Activated gamma-delta T cell treated with Interleukin-2 at 50 U/mL for 16 hours (primary cell): ENCODE data around the gene C4orf46.
"Not testable (repeated sequence)": the region's sequence is repeated elsewhere in the genome, so short reads cannot be mapped to it uniquely, and the experiment has no call there.

Experiments
- DNase-seq: peaks from one replicate; pipeline ENCODE4 v3.0.0-alpha.2; 2020

The C4orf46 gene

DNA sequence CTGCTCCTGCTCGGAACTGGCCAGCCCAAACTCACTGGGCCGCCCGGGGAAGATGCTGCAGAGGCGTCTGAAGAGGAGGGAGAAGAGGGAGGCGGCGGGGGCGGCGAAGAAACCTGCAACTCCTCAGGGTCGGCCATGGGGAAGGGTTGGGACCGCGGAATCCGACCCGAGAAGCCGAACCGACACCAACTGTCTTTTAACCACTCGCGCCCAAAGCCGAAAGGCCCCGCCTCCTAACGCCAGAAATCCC is at the start of gene C4orf46:
Gene C4orf46, minus strand, starts transcription at position 223 of the 250 bp plus-strand sequence. Its CDS starts 86 bp downstream, at position 137.
- DNase-seq: no peak

DNA sequence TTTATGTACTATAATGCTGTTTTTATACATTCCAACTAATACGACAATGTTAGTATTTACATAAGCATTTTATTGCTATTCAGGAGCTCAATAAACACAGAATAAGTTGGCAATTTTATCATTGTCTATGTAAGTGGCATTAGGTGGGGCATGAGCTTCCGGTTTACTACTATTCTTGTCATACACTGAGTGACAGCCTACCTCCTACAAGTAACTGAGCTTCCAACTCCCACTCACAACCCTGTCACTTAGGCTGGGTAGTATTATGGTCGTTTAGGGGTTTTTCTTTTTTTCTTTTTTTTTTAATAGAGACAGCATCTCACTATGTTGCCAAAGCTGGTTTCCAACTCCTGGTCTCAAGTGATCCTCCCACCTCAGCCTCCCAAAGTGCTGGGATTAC is 44.1 kb upstream of the C4orf46 start:
- DNase-seq: no peak

DNA sequence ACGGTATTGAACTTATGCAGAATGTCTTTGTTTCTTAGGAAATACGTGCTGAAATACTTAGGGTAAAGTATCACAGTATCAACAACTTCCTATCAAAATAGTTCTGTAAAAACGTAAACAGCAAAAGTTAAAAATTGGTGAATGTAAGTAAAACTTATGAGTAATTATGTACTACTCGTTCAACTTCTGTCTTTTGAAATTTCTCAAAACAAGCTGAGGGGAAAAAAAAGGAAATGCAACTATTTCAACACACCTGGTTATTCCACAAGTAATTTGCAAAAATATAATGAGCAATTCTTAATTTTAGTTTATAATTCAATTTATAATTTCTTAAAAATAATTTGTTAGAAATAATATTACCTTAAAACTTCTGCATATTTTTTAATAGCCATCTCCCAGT is 43.2 kb upstream of the C4orf46 start:
- DNase-seq: no peak

GRCh38 chr4:158712622-158713021 is 40.9 kb upstream of the C4orf46 start:
- not testable (repeated sequence) for DNase-seq

DNA sequence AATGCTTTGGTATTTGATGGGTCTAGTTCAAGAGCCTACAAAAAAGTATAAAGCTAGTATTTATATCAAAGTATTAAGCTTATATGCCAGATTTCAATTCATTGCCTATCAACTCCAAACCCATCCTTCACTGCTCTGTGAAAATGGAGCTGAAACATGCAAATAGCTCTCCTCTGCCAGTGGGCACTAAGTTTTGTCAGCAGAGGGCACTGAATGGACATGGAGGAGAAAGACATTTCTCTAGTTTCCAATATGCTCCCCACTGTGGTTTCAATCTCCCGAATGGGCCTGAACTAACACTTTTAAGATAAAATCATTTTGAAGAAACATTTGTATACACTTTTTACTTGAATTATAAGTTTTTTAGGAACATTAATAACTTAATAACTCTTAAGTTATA is 39.1 kb upstream of the C4orf46 start:
- DNase-seq: no peak

- no peak for DNase-seq
These were observed 32.6 kb upstream of the C4orf46 start for GRCh38 chr4:158704274-158704673.

GRCh38 chr4:158688813-158689212 is 17.1 kb upstream of the C4orf46 start:
- DNase-seq: no peak

DNA sequence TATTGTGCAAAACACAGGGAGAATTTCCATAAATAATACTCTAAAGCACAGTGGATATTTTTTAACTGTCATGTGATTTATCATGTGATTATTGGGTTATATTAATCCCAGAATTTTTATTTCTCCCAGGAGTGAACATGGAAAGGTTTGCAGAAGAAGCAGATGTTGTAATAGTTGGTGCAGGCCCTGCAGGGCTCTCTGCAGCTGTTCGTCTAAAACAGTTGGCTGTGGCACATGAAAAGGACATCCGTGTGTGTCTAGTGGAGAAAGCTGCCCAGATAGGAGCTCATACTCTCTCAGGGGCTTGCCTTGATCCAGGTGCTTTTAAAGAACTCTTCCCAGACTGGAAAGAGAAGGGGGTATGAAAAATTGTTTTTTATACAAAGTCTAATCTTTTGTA is 10.4 kb upstream of the C4orf46 start:
- DNase-seq: no peak

DNA sequence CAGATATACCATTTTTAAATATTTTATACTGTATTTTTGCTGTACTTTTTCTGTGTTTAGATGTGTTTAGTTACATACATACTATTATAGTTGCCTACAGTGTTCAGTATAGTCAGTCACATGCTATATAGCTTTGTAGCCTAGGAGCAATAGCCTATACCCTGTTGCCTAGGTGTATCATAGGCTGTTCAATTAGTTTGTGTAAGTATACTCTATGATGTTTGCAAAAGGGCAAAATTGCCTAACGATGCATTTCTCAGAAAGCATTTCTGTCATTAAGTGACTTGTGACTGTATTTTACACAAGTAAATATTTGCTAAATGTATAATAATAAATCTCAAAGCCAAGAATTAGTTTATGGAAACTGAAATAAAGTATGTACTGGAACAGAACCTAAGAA is 9.9 kb upstream of the C4orf46 start:
- DNase-seq: no peak

- DNase-seq: no peak
These were observed 7.1 kb upstream of the C4orf46 start for GRCh38 chr4:158678767-158679166.

DNA sequence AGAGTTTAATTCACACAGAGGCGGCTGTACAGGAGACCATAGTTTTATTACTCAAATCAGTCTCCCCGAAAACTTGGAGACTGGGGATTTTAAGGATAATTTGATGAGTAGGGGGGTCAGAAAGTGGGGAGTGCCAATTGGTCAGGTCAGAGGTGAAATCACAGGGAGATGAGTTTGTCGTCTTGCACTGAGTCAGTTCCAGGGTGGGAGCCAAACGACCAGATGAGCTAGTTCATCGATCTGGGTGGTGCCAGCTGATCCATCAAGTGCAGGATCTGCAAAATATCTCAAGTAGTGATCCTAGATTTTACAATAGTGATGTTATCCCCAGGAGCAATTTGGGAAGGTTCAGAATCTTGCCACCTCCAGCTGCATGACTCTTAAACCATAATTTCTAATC is 4.4 kb upstream of the C4orf46 start:
- DNase-seq: no peak

DNA sequence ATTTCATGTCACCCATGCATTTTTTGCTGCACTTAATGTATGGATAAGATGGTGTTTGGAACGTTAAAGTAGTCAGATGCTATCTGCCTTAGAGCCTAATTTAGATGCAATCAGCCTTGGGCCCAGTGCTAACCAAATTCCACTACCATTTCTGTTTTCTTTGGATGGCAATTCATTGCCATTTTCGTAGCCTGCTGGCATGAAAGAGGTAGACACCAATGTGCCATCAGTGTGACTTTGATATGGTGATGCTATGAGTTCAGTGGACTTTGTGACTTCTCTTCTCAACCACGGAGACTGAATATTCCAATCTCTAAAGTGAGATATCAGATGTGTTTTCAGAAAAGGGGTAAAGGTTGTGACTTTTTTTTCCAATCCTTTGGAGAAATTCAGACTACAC is 1.9 kb upstream of the C4orf46 start:
- no peak for DNase-seq

DNA sequence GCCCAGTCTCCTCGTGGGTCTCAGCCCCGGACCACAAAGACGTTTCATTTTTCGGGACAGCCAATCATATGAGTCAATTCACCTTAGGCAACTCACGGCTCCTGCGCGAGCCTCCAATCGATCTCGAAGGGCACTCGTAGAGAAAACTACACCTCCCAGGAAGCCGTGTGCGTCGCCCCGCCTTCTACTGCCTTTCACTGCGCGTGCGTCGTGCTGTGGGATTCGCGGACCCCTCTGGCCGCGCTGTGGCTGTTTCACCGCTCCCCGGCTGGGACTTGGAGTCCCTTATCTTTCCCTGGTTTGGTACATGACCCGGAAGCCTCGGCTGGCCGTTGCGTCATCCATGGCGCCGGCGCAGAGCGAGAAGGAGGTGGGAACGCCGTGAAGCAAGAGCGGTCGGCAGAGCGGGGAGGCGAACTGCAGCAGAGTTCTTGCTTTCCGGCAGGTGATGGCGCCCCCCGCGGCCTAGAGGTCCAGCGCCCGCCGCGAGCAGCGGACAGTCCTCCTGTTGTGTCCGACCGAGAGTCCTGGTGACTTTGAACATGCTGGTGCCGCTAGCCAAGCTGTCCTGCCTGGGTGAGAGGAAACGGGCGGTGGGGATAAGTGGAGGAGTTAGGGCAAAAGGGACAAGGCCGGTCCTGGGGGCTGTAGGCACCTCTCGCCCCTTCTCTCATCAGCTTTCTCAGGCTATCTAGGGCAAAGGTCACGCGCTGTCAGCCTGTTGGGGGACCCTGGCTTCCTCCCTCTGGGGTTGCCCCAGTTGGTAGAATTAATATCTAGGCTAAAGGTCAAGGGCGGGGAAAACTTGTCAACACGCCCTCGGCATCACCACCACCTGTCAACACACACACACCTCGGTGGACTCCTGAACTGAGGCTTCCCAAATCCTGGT is 474 bp upstream of the C4orf46 start, which contains the start of gene ETFDH:
Gene ETFDH, plus strand, starts transcription at position 382 of the 892 bp plus-strand sequence. Its CDS starts 161 bp downstream, at position 543.
- DNase-seq: peak; percentile 98

DNA sequence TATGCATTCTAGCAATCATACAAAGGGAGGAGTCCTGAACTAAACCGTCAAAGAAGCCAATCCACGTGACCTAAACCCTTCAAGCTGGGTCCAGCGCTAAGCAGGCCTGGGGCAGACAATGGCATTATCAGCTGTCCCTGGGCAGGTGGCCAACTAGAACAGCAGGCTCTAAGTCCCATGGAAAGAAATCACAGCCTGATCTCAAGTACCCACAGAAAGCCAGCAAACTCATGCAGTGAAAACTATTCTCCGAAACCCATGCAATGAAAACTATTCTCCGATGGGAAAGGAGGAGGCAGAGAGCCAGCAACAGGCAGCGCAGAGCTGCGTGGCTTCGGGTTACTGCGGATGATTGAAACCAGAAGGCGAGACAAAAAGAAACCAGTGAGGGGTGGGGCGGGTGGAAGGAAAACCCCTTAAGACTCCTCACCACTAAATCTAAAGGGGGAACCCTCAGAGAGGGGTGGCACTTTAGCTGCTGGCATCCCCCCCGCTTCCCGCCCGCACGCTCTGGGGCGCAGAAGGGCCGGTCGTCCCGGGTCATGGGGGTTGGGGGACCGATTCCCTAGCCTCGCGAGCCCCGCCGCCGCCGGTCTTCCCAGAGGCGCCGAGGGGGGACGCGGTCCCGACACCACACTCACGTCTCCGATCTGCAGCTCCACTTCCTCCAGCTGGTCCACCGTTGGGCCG is 567 bp downstream of the C4orf46 start:
- DNase-seq: peak; percentile 31

GRCh38 chr4:158669310-158669709 is 2.4 kb downstream of the C4orf46 start:
- no peak for DNase-seq

GRCh38 chr4:158667651-158668198 is 4.0 kb downstream of the C4orf46 start:
- no peak for DNase-seq

- DNase-seq: no peak
These were observed 4.8 kb downstream of the C4orf46 start for GRCh38 chr4:158666892-158667291.

DNA sequence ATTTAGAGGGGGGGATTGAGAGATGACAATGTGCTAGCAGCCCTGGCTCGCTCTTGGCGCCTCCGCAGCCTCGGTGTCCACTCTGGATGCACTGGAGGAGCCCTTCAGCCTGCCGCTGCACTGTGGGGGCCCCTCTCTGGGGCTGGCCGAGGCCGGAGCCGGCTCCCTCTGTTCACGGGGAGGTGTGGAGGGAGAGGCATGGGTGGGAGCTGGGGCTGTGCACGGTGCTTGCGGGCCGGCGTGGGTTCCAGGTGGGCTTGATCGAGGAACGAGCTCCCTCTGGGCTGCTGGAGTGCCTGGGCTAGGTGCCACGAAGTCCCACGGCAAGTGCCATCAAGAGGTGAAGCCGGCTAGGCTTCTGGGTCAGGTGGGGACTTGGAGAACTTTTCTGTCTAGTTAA is 6.9 kb downstream of the C4orf46 start:
- no peak for DNase-seq

GRCh38 chr4:158663707-158664625 is 7.7 kb downstream of the C4orf46 start:
- not testable (repeated sequence) for DNase-seq

- DNase-seq: not testable (repeated sequence)
These were observed 8.4 kb downstream of the C4orf46 start for GRCh38 chr4:158663255-158663654.

GRCh38 chr4:158657291-158657690 is 14.4 kb downstream of the C4orf46 start:
- no peak for DNase-seq

DNA sequence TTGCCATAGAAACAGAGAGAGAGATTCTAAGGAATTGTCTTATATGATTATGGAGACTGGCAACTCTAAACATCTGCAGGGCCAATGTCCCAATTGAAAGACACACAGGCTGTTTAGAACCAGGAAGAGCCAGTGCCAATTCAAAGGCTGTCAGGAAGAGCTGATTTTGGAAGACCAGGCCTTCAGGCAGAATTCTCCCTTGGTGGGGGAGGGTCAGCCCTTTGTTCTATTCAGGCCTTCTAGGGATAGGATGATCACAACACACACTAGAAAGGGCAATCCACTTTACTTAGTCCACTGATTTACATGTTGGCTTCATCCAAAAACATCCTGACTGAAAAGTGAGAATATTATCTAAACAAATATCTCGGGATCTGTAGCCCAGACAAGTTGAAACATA is 15.2 kb downstream of the C4orf46 start:
- DNase-seq: no peak

DNA sequence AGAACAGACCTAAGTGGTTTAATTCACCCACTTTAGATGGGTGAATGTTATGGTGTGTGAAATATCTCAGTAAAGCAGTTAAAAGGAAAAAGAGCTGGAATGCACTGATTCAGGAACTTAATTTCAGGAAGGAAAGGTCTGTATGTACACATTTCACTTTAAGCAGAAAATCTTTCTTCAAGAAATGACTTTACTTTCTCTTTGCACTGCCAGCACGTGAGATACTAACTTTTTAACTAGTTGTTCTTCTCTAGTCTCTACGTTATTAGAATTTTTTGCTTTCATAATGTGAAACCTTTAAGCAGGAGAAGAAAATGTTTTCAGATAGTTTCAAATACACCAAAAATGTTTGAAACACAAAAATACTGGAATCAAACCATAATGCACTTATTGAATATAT is 18.8 kb downstream of the C4orf46 start:
- no peak for DNase-seq
